Measurements from ENCODE around the gene CDH4. TPM values are rescaled to one million over a fixed set of nuclear protein-coding genes. Genes with fewer than 3 reads are reported as not detected.

CDH4 gene
- total and polyA plus RNA-seq, 2 donors (not counting 1 experiment from before 2014, with no cell fraction given) = not detected

DNA sequence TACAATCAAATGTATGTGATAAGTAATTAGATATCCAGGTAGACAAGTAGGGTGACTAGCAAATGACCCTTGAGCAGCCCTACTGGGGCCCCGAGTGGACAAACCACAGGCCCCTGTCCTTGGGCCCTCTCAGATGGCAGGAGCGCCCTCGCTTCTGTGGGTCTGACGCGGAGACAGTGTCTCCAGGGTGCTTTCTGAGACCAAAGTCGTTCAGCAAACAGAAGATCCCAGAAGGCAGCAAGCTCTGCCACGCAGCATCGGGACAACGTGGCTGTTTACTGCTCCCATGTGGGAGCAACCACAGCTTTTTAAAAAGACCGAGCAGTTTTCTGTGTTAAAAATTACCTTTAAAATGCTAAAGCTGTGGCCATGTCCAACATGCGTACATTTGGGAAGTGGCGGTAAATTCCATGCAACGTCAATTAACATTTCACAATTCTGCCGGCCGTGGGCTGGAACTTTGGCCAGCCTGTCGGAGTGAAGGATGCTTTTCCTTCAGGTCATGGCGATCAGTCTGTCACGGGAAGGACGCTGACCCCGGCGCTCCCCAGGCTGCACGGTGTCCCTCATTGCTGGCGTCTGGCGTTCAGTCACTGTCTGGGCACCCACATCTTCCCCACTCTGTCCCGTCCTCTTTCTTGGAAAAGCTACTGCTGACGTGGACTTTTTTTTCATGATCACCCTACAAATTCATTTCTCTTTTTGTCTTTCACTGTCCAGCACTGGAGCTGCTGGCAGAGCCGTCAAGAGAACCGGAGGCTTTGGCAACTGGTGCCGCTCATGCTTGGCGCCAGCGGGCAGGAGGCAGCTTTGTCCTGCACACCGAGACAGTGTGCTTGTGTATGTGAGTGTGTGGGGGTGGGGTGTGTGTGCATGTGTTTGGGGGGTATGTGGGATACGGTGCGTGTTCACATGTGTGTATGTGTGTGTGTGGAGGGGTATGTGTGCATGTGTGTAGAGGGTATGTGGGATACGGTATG, 293.1 kb downstream of the CDH4 start:
- Histone ChIP-seq H2AFZ (ENCODE audit: insufficient read depth, low read depth, low read length, poor library complexity, severe bottlenecking) (no peak overlapping the region), H3K4me2 (replicated peaks; ENCODE audit: low read depth, low read length, poor library complexity, severe bottlenecking) (no peak overlapping the region), H3K4me3 (ENCODE audit: control extremely low read depth in 1 of 5, extremely low read depth in 1 of 5, insufficient read depth in 1 of 5, low read depth in 2 of 5, low read length in 4 of 5) (no peak overlapping the region), H3K4me1 (ENCODE audit: control insufficient read depth in 2 of 2, insufficient read depth in 2 of 2, low read length in 2 of 2) (no peaks in the 10 kb centered on the region), H3K27ac (ENCODE audit: low read length in 2 of 2) (no peak overlapping the region), H3K9me3 (ENCODE audit: control extremely low read depth in 1 of 3, control insufficient read depth in 2 of 3, insufficient read depth in 1 of 3, low read length in 2 of 3) (peaks cover 0 to 34% (median 0%) of the 10 kb centered on the region in 3 donors), H4K20me1 (ENCODE audit: control insufficient read depth, insufficient read depth, low read length, poor library complexity, severe bottlenecking) (no peaks in the 10 kb centered on the region), H3K79me2 (ENCODE audit: control insufficient read depth, insufficient read depth, low read length) (no peaks in the 10 kb centered on the region), H3K9ac (ENCODE audit: low read length) (no peak overlapping the region), H3K36me3 (replicated peaks in 1 of 2; ENCODE audit: control extremely low read depth in 1 of 2, control insufficient read depth in 1 of 2, extremely low read depth in 1 of 2, insufficient read depth in 2 of 2, low read length in 1 of 2) (no peaks in the 10 kb centered on the region), H3K27me3 (replicated peaks in 1 of 4; ENCODE audit: control extremely low read depth in 1 of 4, control insufficient read depth in 3 of 4, insufficient read depth in 4 of 4, low read length in 3 of 4) (no peaks in the 10 kb centered on the region)
- no peak for TF ChIP-seq EZH2 (IDR thresholded peaks at IDR 0.05; ENCODE audit: borderline replicate concordance, insufficient read depth, low read depth, low read length, poor library complexity, severe bottlenecking)
- TF ChIP-seq, protein P1, sequence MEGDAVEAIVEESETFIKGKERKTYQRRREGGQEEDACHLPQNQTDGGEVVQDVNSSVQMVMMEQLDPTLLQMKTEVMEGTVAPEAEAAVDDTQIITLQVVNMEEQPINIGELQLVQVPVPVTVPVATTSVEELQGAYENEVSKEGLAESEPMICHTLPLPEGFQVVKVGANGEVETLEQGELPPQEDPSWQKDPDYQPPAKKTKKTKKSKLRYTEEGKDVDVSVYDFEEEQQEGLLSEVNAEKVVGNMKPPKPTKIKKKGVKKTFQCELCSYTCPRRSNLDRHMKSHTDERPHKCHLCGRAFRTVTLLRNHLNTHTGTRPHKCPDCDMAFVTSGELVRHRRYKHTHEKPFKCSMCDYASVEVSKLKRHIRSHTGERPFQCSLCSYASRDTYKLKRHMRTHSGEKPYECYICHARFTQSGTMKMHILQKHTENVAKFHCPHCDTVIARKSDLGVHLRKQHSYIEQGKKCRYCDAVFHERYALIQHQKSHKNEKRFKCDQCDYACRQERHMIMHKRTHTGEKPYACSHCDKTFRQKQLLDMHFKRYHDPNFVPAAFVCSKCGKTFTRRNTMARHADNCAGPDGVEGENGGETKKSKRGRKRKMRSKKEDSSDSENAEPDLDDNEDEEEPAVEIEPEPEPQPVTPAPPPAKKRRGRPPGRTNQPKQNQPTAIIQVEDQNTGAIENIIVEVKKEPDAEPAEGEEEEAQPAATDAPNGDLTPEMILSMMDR (IDR thresholded peaks at IDR 0.05) = no peak
- H3K4me1 Mint-ChIP-seq = no peaks in the 10 kb centered on the region
- H3K27me3 Mint-ChIP-seq = no peaks in the 10 kb centered on the region
- ChIA-PET CTCF (no interaction called here), POLR2A (no interaction called here)
- WGBS (ENCODE audit: insufficient coverage) = 95% methylated on average over 35 of the region's 35 CpGs
- ATAC-seq (ENCODE audit: low read depth) (no peak), DNase-seq (no peak)
- H3K9me3 Mint-ChIP-seq (ENCODE audit: insufficient read depth) = no peaks in the 10 kb centered on the region
- intact Hi-C loops (cut with micrococcal nuclease) = no loop called here
- H3K27ac Mint-ChIP-seq = no peak overlapping the region
- no peak overlapping the region for H3K4me3 Mint-ChIP-seq

DNA sequence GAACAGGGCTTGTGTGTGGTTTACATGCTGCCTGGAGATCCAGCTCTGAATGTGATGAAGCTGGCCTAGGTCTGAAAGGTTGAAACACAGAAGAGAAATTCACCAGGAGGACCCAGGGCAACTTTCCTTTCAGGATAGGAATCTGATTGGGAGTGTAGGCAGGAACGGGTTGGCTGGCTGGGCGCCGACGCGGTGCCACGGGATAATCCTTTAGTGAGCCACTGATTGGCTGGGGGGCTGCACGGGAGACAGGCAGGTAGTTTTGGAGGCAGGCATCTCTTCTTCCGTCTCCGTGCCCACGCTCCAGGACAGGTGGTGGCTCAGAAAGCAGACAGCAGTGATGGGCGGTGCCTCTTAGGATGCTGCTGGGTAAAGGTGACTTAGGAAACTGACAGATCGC, 294.6 kb downstream of the CDH4 start:
- Mint-ChIP-seq H3K4me1 (no peaks in the 10 kb centered on the region), H3K4me3 (no peak overlapping the region), H3K27ac (no peak overlapping the region), H3K27me3 (no peaks in the 10 kb centered on the region), H3K9me3 (ENCODE audit: insufficient read depth) (no peaks in the 10 kb centered on the region)
- intact Hi-C loops (cut with micrococcal nuclease) = no loop called here
- peaks cover 0 to 38% (median 0%) of the 10 kb centered on the region in 3 donors for H3K9me3 ChIP-seq (ENCODE audit: control extremely low read depth in 1 of 3, control insufficient read depth in 2 of 3, insufficient read depth in 1 of 3, low read length in 2 of 3)
- H3K4me1 ChIP-seq (ENCODE audit: control insufficient read depth in 2 of 2, insufficient read depth in 2 of 2, low read length in 2 of 2) = no peaks in the 10 kb centered on the region
- TF ChIP-seq, protein P1 (IDR thresholded peaks at IDR 0.05) = no peak
- TF ChIP-seq EZH2 (IDR thresholded peaks at IDR 0.05; ENCODE audit: borderline replicate concordance, insufficient read depth, low read depth, low read length, poor library complexity, severe bottlenecking) = no peak
- H2AFZ ChIP-seq (ENCODE audit: insufficient read depth, low read depth, low read length, poor library complexity, severe bottlenecking) = no peak overlapping the region
- 90% methylated on average over 10 of the region's 12 CpGs for WGBS (ENCODE audit: insufficient coverage)
- no peaks in the 10 kb centered on the region for H3K27me3 ChIP-seq (replicated peaks in 1 of 4; ENCODE audit: control extremely low read depth in 1 of 4, control insufficient read depth in 3 of 4, insufficient read depth in 4 of 4, low read length in 3 of 4)
- H3K36me3 ChIP-seq (replicated peaks in 1 of 2; ENCODE audit: control extremely low read depth in 1 of 2, control insufficient read depth in 1 of 2, extremely low read depth in 1 of 2, insufficient read depth in 2 of 2, low read length in 1 of 2) = no peaks in the 10 kb centered on the region
- DNase-seq = no peak
- ATAC-seq (ENCODE audit: low read depth) = no peak
- H3K27ac ChIP-seq (ENCODE audit: low read length in 2 of 2) = no peak overlapping the region
- H3K4me3 ChIP-seq (ENCODE audit: control extremely low read depth in 1 of 5, extremely low read depth in 1 of 5, insufficient read depth in 1 of 5, low read depth in 2 of 5, low read length in 4 of 5) = no peak overlapping the region
- no peaks in the 10 kb centered on the region for H3K79me2 ChIP-seq (ENCODE audit: control insufficient read depth, insufficient read depth, low read length)
- H3K4me2 ChIP-seq (replicated peaks; ENCODE audit: low read depth, low read length, poor library complexity, severe bottlenecking) = no peak overlapping the region
- POLR2A ChIA-PET = no interaction called here
- no peaks in the 10 kb centered on the region for H4K20me1 ChIP-seq (ENCODE audit: control insufficient read depth, insufficient read depth, low read length, poor library complexity, severe bottlenecking)
- CTCF ChIA-PET = no interaction called here
- H3K9ac ChIP-seq (ENCODE audit: low read length) = no peak overlapping the region

Measured in B cell (primary cell).